ENCODE data around the gene TLCD2. TPM values are rescaled to one million over a fixed set of nuclear protein-coding genes. Genes with fewer than 3 reads are reported as not detected.

TLCD2 gene
- total RNA-seq, 1 experiment from 2014 or later = 1.5 TPM

- peak; percentile 83 for DNase-seq
Observed at GRCh38 chr17:1720856-1721386, 10.7 kb upstream of the TLCD2 start.

More at GRCh38 chr17:1720856-1721386, 10.7 kb upstream of the TLCD2 start:
- Mint-ChIP-seq H3K4me1 (peaks cover 6 to 17% of the 10 kb centered on the region in 2 experiments), H3K27ac (no peak overlapping the region), H3K9me3 (no peaks in the 10 kb centered on the region), H3K36me3 (ENCODE audit: insufficient read depth in 1 of 3, low read depth in 3 of 3) (peaks cover 0 to 2% (median 0%) of the 10 kb centered on the region in 3 experiments; a peak in 2 of 7 replicates), H3K4me3 (no peak overlapping the region), H3K27me3 (ENCODE audit: low read depth) (peaks cover 2% of the 10 kb centered on the region; the same call in 1 of the 2 replicates)
- H3K79me2 ChIP-seq (ENCODE audit: insufficient read depth, low read length) = no peaks in the 10 kb centered on the region
- no peak overlapping the region for H4K91ac ChIP-seq (ENCODE audit: insufficient read length, low read depth, low read length)
- H3T11ph ChIP-seq (ENCODE audit: low read length) = no peak overlapping the region
- no peak overlapping the region for H3K27ac ChIP-seq (ENCODE audit: insufficient read length, low read depth, low read length)
- H2BK12ac ChIP-seq (ENCODE audit: insufficient read length, low read depth, low read length) = no peak overlapping the region
- H3K9me3 ChIP-seq (ENCODE audit: control insufficient read depth, low read depth, low read length) = no peaks in the 10 kb centered on the region
- no peak overlapping the region for H4K5ac ChIP-seq (ENCODE audit: insufficient read length, low read depth, low read length)
- H3K27me3 ChIP-seq (ENCODE audit: insufficient read depth, low read length) = no peaks in the 10 kb centered on the region
- H2BK5ac ChIP-seq (ENCODE audit: insufficient read length, low read length) = no peak overlapping the region
- no peak overlapping the region for H3K4me2 ChIP-seq (ENCODE audit: insufficient read depth, insufficient read length, low read length)
- no peak overlapping the region for H3K23ac ChIP-seq (ENCODE audit: insufficient read length, low read depth, low read length)
- no peak overlapping the region for H2BK120ac ChIP-seq (ENCODE audit: low read depth, low read length, poor library complexity, severe bottlenecking)
- no CpG with 5 or more reads among the region's 11 CpGs for WGBS (ENCODE audit: extremely low coverage, insufficient read length, low lambda C conversion rate)
- TF ChIP-seq CTCF (conservative IDR thresholded peaks at IDR 0.05) = peak; percentile 97
- no peak overlapping the region for H2BK15ac ChIP-seq (ENCODE audit: low read depth, low read length)
- no peak overlapping the region for H2AFZ ChIP-seq (ENCODE audit: low read length)
- H3K4me1 ChIP-seq (ENCODE audit: insufficient read depth, low read length) = no peaks in the 10 kb centered on the region; the same call in 1 of the 2 replicates
- H3K56ac ChIP-seq (ENCODE audit: insufficient read length, low read depth, low read length) = no peak overlapping the region
- no peaks in the 10 kb centered on the region for H3K79me1 ChIP-seq (ENCODE audit: insufficient read depth, low read depth, low read length, poor library complexity, severe bottlenecking)
- H3K9ac ChIP-seq (ENCODE audit: extremely low read depth, insufficient read length, low read length) = no peak overlapping the region
- no peak overlapping the region for H2BK20ac ChIP-seq (ENCODE audit: low read depth, low read length, poor library complexity, severe bottlenecking)
- H3K14ac ChIP-seq (ENCODE audit: insufficient read depth, low read length) = no peak overlapping the region
- H4K8ac ChIP-seq (replicated peaks; ENCODE audit: insufficient read length, low read depth, low read length) = no peak overlapping the region
- H4K20me1 ChIP-seq (ENCODE audit: control insufficient read depth, insufficient read depth, insufficient read length) = no peaks in the 10 kb centered on the region
- no peak overlapping the region for H3K4ac ChIP-seq (ENCODE audit: low read depth, low read length)
- H3K18ac ChIP-seq (ENCODE audit: insufficient read length, low read depth, low read length) = no peak overlapping the region
- H3K23me2 ChIP-seq (ENCODE audit: insufficient read length, low read depth, low read length, poor library complexity, severe bottlenecking) = peaks cover 11% of the 10 kb centered on the region
- H2AK5ac ChIP-seq (ENCODE audit: insufficient read length, low read length) = no peak overlapping the region

Data from H9 (cell line).